NCI-H460 (cell line): ENCODE results near the gene SLAMF6. TPM values are rescaled to one million over a fixed set of nuclear protein-coding genes. Genes with fewer than 3 reads are reported as not detected.
"Not testable (repeated sequence)": the region's sequence is repeated elsewhere in the genome, so short reads cannot be mapped to it uniquely, and the experiment has no call there.

Experiments
- DNase-seq: peaks from one replicate; pipeline ENCODE4 v3.0.0-alpha.2; 2016; ENCODE audit warnings: low read depth; ENCODE audit errors: extremely low read depth
- polyA plus RNA-seq: library from polyadenylated mRNA; depleted of rRNA; stranded (reverse); fragments of >200 nt; gene quantifications from 2 replicates; pipeline ENCODE4 v1.2.3, GENCODE V29; 2014; cell fraction: nucleus; rRNA removed
- total RNA-seq: library from RNA; depleted of rRNA; stranded (reverse); fragments of >200 nt; shearing (Covaris generic); gene quantifications from 2 replicates; pipeline ENCODE4 v1.2.3, GENCODE V29; 2014; rRNA removed

SLAMF6 gene
- not detected in 2 replicates for total RNA-seq
- not detected in 2 replicates for polyA plus RNA-seq

DNA sequence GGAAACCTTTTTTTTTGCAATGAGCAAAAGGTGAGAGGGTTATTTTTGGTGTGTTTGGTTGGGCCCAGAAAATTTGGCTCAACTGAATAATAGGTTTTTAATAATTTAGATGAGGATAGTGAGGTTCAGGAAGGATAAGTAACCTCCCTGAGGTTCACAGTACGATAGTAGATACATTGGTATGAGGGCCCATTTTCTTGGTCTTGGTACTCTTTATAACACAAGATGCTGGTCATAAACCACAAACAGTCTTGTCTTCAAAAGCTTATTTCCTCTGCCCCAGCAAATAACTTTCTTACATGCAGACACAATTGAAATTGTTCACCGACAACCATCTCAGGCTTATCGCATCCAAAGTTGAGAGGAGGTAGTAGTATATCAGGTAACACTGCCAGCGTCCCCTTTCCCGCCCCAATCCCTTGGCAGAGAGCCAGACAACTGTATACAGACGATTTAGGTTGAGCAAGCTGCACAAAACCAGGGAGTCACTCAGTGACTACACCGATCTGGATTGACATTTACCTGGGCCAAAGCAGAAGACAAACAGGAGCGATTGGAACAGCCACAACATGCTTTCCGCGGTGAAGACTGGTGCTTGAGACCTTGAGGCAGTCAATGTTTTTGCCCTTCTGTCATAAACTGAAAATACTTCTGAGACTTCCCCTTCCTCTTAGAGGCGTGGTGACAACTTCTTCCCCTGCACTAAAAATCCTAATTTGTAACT lies at the start of gene SLAMF6:
TSS of gene SLAMF6 (minus strand) at position 634 of the 724 bp plus-strand sequence. CDS start at position 571, 63 bp downstream.
- no peak for DNase-seq

GRCh38 chr1:160570840-160571239 lies 47.8 kb upstream of the SLAMF6 start:
- DNase-seq: no peak

DNA sequence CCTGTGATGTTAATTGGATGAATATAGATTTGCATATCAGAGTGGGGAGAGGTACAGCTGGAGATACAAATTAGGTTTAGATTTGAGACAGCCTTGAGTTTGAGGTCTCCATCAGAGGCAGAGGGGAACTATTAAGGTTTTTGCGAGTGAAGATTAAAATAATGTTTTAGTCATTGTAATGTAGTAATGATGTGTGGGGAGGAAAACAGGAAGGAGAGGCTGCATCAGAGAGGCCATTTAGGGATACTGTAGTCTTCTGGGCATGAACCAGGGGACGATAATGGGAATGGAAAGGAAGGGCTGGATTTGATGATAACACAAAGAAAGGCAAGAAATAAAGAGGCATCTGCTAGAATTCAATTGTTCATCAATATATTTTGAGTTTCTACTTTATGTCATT lies 46.8 kb upstream of the SLAMF6 start:
- no peak for DNase-seq

GRCh38 chr1:160567858-160568682 lies 45.0 kb upstream of the SLAMF6 start:
- DNase-seq: no peak

DNA sequence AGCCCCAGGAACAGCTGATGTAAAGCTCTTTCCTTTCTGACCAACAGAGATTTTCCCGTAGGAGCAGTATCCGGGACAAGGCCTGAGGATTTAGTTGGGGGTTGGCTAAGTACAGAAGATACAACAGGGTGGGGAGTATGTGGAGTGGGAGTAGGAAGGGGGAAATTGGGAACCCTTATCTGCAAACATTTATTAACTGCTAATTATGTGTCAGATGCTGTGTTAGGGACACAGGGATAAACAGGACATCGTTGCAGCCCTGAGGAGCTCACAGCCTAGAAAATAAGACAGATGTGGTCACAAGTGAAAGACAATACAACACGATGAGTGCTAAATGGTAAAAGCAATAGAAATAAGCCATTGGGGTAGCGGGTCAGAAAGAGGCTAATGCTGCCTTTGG lies 44.3 kb upstream of the SLAMF6 start:
- no peak for DNase-seq

- DNase-seq: no peak
Observed at GRCh38 chr1:160565564-160565963, 42.5 kb upstream of the SLAMF6 start.

GRCh38 chr1:160563230-160563629 lies 40.2 kb upstream of the SLAMF6 start:
- not testable (repeated sequence) for DNase-seq

DNA sequence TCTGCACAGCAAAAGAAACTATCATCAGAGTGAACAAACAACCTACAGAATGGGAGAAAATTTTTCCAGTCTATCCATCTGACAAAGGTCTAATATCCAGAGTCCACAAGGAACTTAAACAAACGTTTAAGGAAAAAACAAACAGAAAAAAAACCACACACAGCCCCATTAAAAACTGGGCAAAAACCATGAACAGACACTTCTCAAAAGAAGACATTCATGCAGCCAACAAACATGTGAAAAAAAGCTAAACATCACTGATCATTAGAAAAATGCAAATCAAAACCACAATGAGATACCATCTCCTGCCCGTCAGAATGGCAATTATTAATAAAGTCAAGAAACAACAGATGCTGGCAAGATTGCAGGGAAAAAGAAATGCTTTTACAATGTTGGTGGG lies 39.7 kb upstream of the SLAMF6 start:
- not testable (repeated sequence) for DNase-seq

GRCh38 chr1:160560806-160561205 lies 37.8 kb upstream of the SLAMF6 start:
- no peak for DNase-seq

DNA sequence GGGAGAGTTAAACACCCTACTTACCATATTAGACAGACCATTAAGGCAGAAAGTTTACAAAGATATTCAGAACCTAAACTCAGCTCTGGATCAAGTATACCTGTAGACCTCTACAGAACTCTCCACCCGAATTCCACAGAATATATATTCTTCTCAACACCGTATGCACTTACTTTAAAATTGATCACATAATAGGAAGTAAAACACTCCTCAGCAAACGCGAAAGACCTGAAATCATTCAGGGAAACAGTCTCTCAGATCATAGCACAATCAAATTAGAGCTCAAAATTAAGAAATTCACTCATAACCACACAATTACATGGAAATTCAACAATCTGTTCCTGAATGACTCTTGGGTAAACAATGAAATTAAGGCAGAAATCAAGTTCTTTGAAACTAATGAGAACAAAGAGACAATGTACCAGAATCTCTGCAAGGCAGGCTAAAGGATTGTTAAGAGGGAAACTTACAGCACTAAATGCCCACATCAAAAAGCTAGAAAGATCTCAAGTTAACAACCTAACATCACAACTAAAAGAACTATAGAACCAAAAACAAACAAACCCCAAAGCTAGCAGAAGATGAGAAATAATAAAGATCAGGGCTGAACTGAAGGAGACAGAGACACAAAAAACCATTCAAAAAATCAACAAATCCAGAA lies 37.1 kb upstream of the SLAMF6 start:
- no peak for DNase-seq

GRCh38 chr1:160559437-160559836 lies 36.4 kb upstream of the SLAMF6 start:
- not testable (repeated sequence) for DNase-seq

DNA sequence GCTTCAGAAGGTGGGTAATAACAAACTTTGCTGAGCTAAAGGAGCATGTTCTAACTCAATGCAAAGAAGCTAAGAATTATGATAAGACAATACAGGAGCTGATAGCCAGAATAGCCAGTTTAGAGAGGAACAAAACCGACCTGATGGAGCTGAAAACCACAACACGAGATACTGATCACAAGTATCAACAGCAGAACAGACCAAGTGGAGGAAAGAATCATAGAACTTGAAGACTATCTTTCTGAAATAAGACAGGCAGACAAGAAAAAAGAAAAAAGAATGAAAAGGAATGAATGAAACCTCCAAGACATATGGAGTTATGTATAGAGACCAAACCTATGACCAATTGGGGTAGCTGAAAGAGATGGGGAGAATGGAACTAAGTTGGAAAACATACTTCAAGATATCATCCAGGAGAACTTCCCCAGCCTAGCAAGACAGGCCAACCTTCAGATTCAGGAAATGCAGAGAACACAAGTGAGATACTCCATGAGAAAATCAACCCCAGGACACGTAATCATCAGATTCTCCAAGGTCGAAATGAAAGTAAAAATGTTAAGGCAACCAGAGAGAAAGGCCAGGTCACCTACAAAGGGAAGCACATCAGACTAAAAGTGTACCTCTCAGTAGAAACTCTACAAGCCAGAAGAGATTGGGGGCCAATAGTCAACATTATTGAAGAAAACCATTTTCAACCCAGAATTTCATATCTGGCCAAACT lies 35.8 kb upstream of the SLAMF6 start:
- no peak for DNase-seq

GRCh38 chr1:160553778-160554177 lies 30.7 kb upstream of the SLAMF6 start:
- no peak for DNase-seq

DNA sequence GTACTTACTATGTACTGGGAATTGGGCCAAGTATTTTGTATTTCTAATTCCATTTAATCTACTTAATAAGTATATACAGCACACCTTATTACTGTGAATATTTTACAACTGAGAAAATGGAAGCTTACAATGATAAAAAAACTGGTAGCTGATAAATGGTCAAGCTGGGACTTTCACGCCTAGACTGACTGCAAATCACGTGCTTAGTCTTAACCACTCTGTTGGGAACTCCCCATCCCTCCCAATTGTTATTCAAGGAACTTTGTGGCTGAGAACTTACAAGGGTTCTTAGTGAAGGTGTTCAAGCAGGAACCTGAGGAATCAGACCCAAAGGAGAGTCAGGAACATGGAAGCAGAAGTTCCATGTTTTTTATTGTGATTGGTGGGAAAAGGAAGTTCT lies 29.4 kb upstream of the SLAMF6 start:
- DNase-seq: no peak

DNA sequence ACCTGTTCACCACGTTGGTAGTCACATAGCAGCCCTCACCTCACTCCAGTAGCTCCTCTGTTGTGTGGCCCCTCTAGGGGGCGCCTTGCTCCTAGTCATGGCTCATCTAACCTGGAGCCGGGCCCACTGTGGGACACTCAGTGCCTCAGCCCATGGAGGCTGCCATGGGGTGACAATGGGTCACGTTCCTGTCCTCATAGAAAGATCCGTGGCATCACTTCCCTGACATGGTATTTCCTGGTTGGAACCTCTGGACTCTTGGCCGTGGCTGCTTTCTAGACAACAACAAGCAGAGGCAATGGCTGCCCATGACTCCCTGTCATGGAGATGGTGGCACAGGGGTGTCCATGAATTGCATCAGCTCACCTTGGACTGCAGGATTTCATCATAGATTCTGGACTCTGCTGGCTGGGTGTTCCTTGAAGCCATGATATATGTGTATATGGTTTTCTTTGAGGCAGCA lies 27.5 kb upstream of the SLAMF6 start:
- DNase-seq: no peak

- DNase-seq: no peak
Observed at GRCh38 chr1:160549665-160550006, 26.6 kb upstream of the SLAMF6 start.

DNA sequence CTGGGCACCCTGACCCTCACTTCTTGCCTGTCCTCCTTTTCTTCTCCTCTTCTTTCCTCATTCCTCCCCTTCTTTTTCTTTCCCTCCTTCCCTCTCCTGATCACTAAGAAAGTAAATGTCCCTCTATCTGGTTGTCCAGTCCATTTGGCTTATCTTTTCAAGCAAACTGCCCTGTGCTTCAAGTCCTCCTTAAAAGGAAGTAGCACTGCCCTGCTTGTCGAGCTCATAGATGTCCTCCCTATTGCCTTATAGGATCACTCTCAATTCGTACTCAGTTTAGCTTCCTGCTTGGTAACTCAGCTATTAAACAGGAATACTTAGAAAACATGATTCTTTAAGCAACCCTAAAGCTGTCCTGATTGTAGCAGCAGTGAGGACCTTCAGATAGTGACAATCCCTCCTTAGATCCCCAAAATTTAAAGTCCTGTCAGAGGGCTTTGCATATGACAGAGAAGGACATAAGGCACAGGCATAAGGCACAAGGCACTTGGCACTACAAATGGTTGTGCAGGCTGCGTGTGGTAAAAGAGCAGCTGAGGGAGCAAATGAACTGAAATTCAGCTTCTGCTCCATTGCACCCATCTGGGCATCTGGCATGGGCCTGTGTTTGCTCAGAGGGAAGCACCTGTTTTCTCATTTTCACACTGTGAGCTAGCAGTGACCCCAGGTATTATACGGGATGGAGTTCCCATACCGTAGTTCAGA lies 26.1 kb upstream of the SLAMF6 start:
- DNase-seq: no peak

- DNase-seq: no peak
Observed at GRCh38 chr1:160548183-160548582, 25.1 kb upstream of the SLAMF6 start.

GRCh38 chr1:160547422-160547821 lies 24.4 kb upstream of the SLAMF6 start:
- DNase-seq: no peak

DNA sequence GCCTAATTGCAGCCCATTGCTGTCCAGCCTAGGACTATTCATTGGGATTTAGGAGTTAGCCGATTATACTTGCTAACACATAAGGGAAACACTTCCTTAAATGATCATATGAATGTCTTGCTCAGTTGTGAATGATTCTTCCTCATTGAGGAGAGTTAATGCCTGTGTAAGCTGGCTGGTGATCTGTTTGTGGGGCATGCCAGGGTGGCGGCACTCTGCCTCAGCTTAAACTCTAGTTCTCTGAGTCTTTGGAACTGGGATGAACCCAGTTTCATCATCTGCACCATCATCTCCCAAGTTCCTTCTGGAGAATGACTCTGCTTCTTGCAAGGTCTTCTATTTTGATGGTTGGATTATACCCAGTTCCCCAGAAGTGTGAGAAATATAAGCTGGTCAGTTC lies 23.9 kb upstream of the SLAMF6 start:
- no peak for DNase-seq
